ENCODE measurements around the gene ZSWIM4. TPM values are rescaled to one million over a fixed set of nuclear protein-coding genes. Genes with fewer than 3 reads are reported as not detected.

Gene ZSWIM4
- total RNA-seq, 1 experiment from 2014 or later = 9.8 TPM

DNA sequence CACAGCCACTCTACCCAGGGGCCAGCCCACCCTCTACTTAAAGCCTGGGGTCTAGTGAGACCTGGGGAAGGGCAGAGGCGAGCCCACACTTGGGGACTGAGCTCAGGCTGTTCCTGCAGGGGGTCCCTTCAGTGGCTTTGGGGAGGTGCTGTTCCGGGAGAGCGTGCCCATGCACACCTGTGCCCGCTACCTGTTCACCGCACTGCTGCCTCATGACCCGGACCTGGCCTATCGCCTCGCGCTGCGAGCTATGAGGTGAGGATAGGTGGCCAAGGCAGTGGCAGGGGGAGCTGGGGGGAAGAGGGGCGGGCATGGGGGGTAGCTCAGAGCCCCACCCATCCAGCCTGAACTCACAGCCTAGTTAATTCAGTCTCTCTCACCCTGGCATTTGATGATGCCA lies 24.0 kb downstream of the ZSWIM4 start:
- ChIA-PET POLR2A (ENCODE audit: low non-redundant PET) (no interaction called here), CTCF (interaction anchor here (0.5 to 0.7 kb wide), 2 partner anchors 14 to 34 kb away, joined by 3 read pairs; no protein-coding TSS in a partner anchor)
- no peak for DNase-seq (ENCODE audit: low spot score)
- no peaks in the 10 kb centered on the region for H3K4me1 ChIP-seq (ENCODE audit: insufficient read depth, low read length, poor library complexity, severe bottlenecking)
- H3K27ac ChIP-seq (ENCODE audit: low read depth, low read length, poor library complexity, severe bottlenecking) = no peak overlapping the region
- H3K27me3 ChIP-seq (replicated peaks; ENCODE audit: insufficient read depth, low read depth, low read length, poor library complexity) = no peaks in the 10 kb centered on the region
- BruUV-seq (replicated peaks) = no TSS peak
- no peak for TF ChIP-seq EZH2 (IDR thresholded peaks at IDR 0.05; ENCODE audit: borderline replicate concordance, low read depth, low read length, poor library complexity, severe bottlenecking)
- H3K9me3 ChIP-seq (ENCODE audit: low read depth, low read length, poor library complexity, severe bottlenecking) = no peaks in the 10 kb centered on the region
- intact Hi-C loops (cut with micrococcal nuclease; ENCODE audit: unreplicated experiment) = no loop called here
- H3K36me3 ChIP-seq (ENCODE audit: insufficient read depth, low read length, poor library complexity, severe bottlenecking) = peaks cover 6% of the 10 kb centered on the region
- no peak overlapping the region for H3K4me3 ChIP-seq (ENCODE audit: low read depth, low read length, poor library complexity, severe bottlenecking)

DNA sequence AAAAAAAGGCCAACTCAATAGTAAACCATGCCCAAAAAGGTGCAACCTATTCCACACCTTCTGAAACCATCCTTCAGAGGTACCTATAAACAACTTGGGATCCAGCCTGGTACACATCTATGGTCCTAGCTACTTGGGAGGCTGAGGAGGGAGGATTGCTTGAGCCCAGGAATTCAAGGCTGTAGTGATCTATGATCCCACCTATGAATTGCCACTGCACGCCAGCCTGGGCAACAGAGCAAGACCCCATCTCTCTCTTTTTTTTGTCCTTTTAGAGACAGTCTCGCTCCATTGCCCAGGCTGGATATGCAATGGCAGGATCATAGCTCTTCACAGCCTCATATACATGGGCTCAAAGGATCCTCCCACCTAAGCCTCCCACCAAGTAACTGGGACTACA lies 26.0 kb downstream of the ZSWIM4 start:
- Histone ChIP-seq H3K36me3 (ENCODE audit: insufficient read depth, low read length, poor library complexity, severe bottlenecking) (peaks cover 6% of the 10 kb centered on the region), H3K4me3 (ENCODE audit: low read depth, low read length, poor library complexity, severe bottlenecking) (no peak overlapping the region), H3K27me3 (replicated peaks; ENCODE audit: insufficient read depth, low read depth, low read length, poor library complexity) (no peaks in the 10 kb centered on the region), H3K27ac (ENCODE audit: low read depth, low read length, poor library complexity, severe bottlenecking) (no peak overlapping the region), H3K4me1 (ENCODE audit: insufficient read depth, low read length, poor library complexity, severe bottlenecking) (peaks cover 5% of the 10 kb centered on the region), H3K9me3 (ENCODE audit: low read depth, low read length, poor library complexity, severe bottlenecking) (no peaks in the 10 kb centered on the region)
- ChIA-PET POLR2A (ENCODE audit: low non-redundant PET) (interaction anchor here (0.6 kb wide), 1 partner anchor 100 kb away, joined by 3 read pairs; no protein-coding TSS in a partner anchor), CTCF (interaction anchor here (0.7 kb wide), 1 partner anchor 309 kb away, joined by 3 read pairs; no protein-coding TSS in a partner anchor)
- intact Hi-C loops (cut with micrococcal nuclease; ENCODE audit: unreplicated experiment) = no loop called here
- BruUV-seq (replicated peaks) = no TSS peak
- TF ChIP-seq, protein P1, sequence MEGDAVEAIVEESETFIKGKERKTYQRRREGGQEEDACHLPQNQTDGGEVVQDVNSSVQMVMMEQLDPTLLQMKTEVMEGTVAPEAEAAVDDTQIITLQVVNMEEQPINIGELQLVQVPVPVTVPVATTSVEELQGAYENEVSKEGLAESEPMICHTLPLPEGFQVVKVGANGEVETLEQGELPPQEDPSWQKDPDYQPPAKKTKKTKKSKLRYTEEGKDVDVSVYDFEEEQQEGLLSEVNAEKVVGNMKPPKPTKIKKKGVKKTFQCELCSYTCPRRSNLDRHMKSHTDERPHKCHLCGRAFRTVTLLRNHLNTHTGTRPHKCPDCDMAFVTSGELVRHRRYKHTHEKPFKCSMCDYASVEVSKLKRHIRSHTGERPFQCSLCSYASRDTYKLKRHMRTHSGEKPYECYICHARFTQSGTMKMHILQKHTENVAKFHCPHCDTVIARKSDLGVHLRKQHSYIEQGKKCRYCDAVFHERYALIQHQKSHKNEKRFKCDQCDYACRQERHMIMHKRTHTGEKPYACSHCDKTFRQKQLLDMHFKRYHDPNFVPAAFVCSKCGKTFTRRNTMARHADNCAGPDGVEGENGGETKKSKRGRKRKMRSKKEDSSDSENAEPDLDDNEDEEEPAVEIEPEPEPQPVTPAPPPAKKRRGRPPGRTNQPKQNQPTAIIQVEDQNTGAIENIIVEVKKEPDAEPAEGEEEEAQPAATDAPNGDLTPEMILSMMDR (conservative IDR thresholded peaks at IDR 0.05; ENCODE audit: low read depth, low read length) = no peak
- no peak for TF ChIP-seq EZH2 (IDR thresholded peaks at IDR 0.05; ENCODE audit: borderline replicate concordance, low read depth, low read length, poor library complexity, severe bottlenecking)
- no peak for DNase-seq (ENCODE audit: low spot score)

DNA sequence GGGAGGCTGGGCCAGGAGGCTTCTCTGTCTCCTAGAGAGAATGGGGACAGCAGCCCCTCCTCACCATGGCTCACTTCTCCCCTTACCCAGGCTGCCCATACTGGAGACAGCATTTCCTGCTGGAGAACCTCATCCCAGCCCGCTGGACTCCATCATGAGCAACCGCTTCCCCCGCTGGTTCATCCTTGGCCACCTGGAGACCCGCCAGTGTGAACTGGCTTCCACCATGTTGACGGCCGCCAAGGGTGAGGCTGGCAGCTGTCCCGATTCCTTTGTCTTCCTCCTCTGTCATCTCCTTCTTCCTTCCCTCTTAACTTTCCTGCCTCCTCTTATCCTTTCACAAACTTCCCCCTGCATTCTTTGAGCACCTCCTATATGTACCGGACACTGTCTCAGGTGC lies 28.0 kb downstream of the ZSWIM4 start:
- ChIA-PET POLR2A (ENCODE audit: low non-redundant PET) (no interaction called here), CTCF (interaction anchor here (0.7 kb wide), 1 partner anchor 234 kb away, joined by 3 read pairs; no protein-coding TSS in a partner anchor)
- Histone ChIP-seq H3K27ac (ENCODE audit: low read depth, low read length, poor library complexity, severe bottlenecking) (no peak overlapping the region), H3K27me3 (replicated peaks; ENCODE audit: insufficient read depth, low read depth, low read length, poor library complexity) (no peaks in the 10 kb centered on the region), H3K36me3 (ENCODE audit: insufficient read depth, low read length, poor library complexity, severe bottlenecking) (peaks cover 6% of the 10 kb centered on the region), H3K4me1 (ENCODE audit: insufficient read depth, low read length, poor library complexity, severe bottlenecking) (peaks cover 7% of the 10 kb centered on the region), H3K9me3 (ENCODE audit: low read depth, low read length, poor library complexity, severe bottlenecking) (no peaks in the 10 kb centered on the region), H3K4me3 (ENCODE audit: low read depth, low read length, poor library complexity, severe bottlenecking) (no peak overlapping the region)
- no peak for DNase-seq (ENCODE audit: low spot score)
- BruUV-seq (replicated peaks) = no TSS peak
- TF ChIP-seq, protein P1 (conservative IDR thresholded peaks at IDR 0.05; ENCODE audit: low read depth, low read length) = no peak
- no peak for TF ChIP-seq EZH2 (IDR thresholded peaks at IDR 0.05; ENCODE audit: borderline replicate concordance, low read depth, low read length, poor library complexity, severe bottlenecking)
- intact Hi-C loops (cut with micrococcal nuclease; ENCODE audit: unreplicated experiment) = no loop called here

DNA sequence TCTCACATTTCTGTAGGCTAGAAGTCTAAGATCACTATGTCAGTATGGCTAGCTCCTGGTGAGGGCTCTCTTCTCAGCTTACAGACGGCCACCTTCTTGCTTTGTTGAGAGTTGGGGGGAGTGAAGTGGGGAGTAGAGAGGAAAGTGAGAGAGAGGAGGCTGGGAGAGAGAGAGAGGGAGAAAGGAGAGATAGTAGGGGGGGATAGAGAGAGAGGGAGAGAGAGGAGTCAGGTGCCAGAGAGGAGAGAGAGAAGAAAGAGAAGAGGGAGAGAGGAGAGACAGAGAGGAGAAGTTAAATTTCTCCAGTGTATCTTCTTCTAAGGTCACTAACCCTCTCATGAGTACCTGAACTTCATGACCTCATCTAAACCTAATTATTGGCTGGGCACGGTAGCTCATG lies 28.7 kb downstream of the ZSWIM4 start:
- POLR2A ChIA-PET (ENCODE audit: low non-redundant PET) = interaction anchor here (0.6 kb wide), 1 partner anchor 32 kb away, joined by 8 read pairs; no protein-coding TSS in a partner anchor

More for the DNA sequence above, 28.7 kb downstream of the ZSWIM4 start:
- H3K4me3 ChIP-seq (ENCODE audit: low read depth, low read length, poor library complexity, severe bottlenecking) = no peak overlapping the region
- H3K9me3 ChIP-seq (ENCODE audit: low read depth, low read length, poor library complexity, severe bottlenecking) = no peaks in the 10 kb centered on the region
- DNase-seq (ENCODE audit: low spot score) = no peak
- intact Hi-C loops (cut with micrococcal nuclease; ENCODE audit: unreplicated experiment) = no loop called here
- peaks cover 7% of the 10 kb centered on the region for H3K4me1 ChIP-seq (ENCODE audit: insufficient read depth, low read length, poor library complexity, severe bottlenecking)
- H3K36me3 ChIP-seq (ENCODE audit: insufficient read depth, low read length, poor library complexity, severe bottlenecking) = peaks cover 6% of the 10 kb centered on the region
- TF ChIP-seq, protein P1 (conservative IDR thresholded peaks at IDR 0.05; ENCODE audit: low read depth, low read length) = no peak
- no peak for TF ChIP-seq EZH2 (IDR thresholded peaks at IDR 0.05; ENCODE audit: borderline replicate concordance, low read depth, low read length, poor library complexity, severe bottlenecking)
- H3K27me3 ChIP-seq (replicated peaks; ENCODE audit: insufficient read depth, low read depth, low read length, poor library complexity) = no peaks in the 10 kb centered on the region
- H3K27ac ChIP-seq (ENCODE audit: low read depth, low read length, poor library complexity, severe bottlenecking) = no peak overlapping the region
- BruUV-seq (replicated peaks) = no TSS peak
- CTCF ChIA-PET = interaction anchor here (0.5 to 0.7 kb wide), 2 partner anchors 87 to 235 kb away, joined by 3 to 5 read pairs; no protein-coding TSS in a partner anchor
